GM12892 (cell line): ENCODE measurements around the gene PPM1B.
"Not testable (repeated sequence)": the region's sequence is repeated elsewhere in the genome, so short reads cannot be mapped to it uniquely, and the experiment has no call there.

Experiments used
- POLR2A ChIP-seq: IDR thresholded peaks from 2 replicates; pipeline ENCODE4 v1.6.1; 2011; ENCODE audit warnings: low read depth, low read length, control low read depth
- POLR2AphosphoS5 ChIP-seq: IDR thresholded peaks from 2 replicates; pipeline ENCODE4 v1.6.1; 2011; ENCODE audit warnings: low read depth, low read length, control low read depth
- TAF1 ChIP-seq: IDR thresholded peaks from 2 replicates; pipeline ENCODE4 v1.6.1; 2011; ENCODE audit warnings: low read depth, mild to moderate bottlenecking, control low read depth, low read length, borderline replicate concordance

GRCh38 chr2:44249269-44249668, 80.6 kb downstream of the PPM1B start:
- not testable (repeated sequence) for TF ChIP-seq POLR2A, POLR2AphosphoS5, TAF1
